IgD-negative memory B cell (primary cell): ENCODE measurements around the gene OTOGL. TPM values are rescaled to one million over a fixed set of nuclear protein-coding genes. Genes with fewer than 3 reads are reported as not detected.

Experiments used
- H3K27ac Mint-ChIP-seq, 3 donors: one replicate each; pipeline ENCODE4 v1.8.0; 2020 to 2022; ENCODE audit warnings: mild to moderate bottlenecking in 3 of 3, mixed read lengths in 3 of 3, moderate library complexity in 1 of 3
- H3K27me3 Mint-ChIP-seq: one replicate; pipeline ENCODE4 v1.8.0; 2021; ENCODE audit warnings: mixed read lengths
- H3K36me3 Mint-ChIP-seq: one replicate; pipeline ENCODE4 v1.8.0; 2020; ENCODE audit warnings: mild to moderate bottlenecking, mixed read lengths
- H3K4me1 Mint-ChIP-seq, 3 donors: one replicate each; pipeline ENCODE4 v1.8.0; 2020 to 2022; ENCODE audit warnings: mixed read lengths in 3 of 3, mild to moderate bottlenecking in 1 of 3
- H3K4me3 Mint-ChIP-seq, 4 donors: one replicate each; pipeline ENCODE4 v1.8.0; 2020 to 2022; ENCODE audit warnings: mild to moderate bottlenecking in 4 of 4, mixed read lengths in 4 of 4, moderate library complexity in 3 of 4
- H3K9me3 Mint-ChIP-seq, 3 donors: one replicate each; pipeline ENCODE4 v1.8.0; 2020 to 2021; ENCODE audit warnings: mixed read lengths in 3 of 3, mild to moderate bottlenecking in 1 of 3
- polyA plus RNA-seq: library from polyadenylated mRNA; unstranded; fragments of 300-500 nt; fragmentation: Illumina TruSeq; gene quantifications from one replicate; pipeline ENCODE4 v1.2.3, GENCODE V29; 2021

The OTOGL gene
- polyA plus RNA-seq, 1 donor from 2014 or later: not detected

- no peak overlapping the region for H3K27ac Mint-ChIP-seq
- no peaks in the 10 kb centered on the region for H3K36me3 Mint-ChIP-seq
- H3K4me1 Mint-ChIP-seq: peaks cover 0 to 8% (median 2%) of the 10 kb centered on the region in 3 donors
- no peak overlapping the region for H3K4me3 Mint-ChIP-seq
- peaks cover 0 to 10% (median 6%) of the 10 kb centered on the region in 3 donors for H3K9me3 Mint-ChIP-seq
- peaks cover 6% of the 10 kb centered on the region for H3K27me3 Mint-ChIP-seq
These were observed 58.3 kb downstream of the OTOGL start for GRCh38 chr12:80157645-80158044.

DNA sequence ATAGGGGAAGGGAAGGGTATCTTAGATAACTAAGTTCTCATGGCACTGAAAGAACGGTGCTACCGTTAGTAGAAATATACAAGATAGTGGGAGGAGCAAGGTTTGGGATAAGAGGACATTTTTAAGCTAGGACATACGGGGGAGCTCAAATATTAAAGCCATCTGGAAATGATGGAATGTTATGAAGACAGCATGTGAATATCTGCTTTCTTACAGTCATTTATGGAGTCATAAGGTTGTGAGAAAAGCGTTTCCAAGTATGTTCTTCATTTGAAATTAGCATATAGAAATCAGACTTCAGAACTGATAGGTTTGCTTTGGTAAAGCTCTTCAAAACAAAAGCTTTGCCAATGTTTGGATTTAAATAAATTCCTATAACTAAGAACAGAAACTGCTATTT, 62.3 kb downstream of the OTOGL start:
- H3K4me3 Mint-ChIP-seq: no peak overlapping the region
- H3K4me1 Mint-ChIP-seq: peaks cover 0 to 6% (median 2%) of the 10 kb centered on the region in 3 donors
- peaks cover 3% of the 10 kb centered on the region for H3K27me3 Mint-ChIP-seq
- H3K36me3 Mint-ChIP-seq: no peaks in the 10 kb centered on the region
- peaks cover 0 to 14% (median 6%) of the 10 kb centered on the region in 3 donors for H3K9me3 Mint-ChIP-seq
- H3K27ac Mint-ChIP-seq: no peak overlapping the region

DNA sequence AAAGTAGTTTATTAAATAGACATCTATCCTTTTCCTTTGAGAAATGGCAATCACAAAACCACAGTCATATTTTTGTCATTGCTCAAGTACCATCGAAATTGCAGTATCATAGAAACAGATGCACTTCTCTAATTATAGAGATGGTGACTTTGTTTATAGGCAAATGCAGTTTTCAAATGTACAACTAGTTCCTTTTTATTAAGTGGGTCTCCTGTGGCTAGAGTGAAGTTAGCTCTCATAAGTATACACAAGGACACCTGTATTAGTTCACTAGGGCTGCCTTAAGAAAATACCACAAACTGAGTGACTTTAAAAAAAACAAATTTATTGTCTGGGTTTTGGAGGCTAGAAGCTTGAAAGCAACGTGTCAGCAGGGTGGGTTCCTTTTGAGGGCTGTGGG, 62.8 kb downstream of the OTOGL start:
- H3K4me3 Mint-ChIP-seq: no peak overlapping the region
- peaks cover 0 to 14% (median 6%) of the 10 kb centered on the region in 3 donors for H3K9me3 Mint-ChIP-seq
- peaks cover 0 to 6% (median 2%) of the 10 kb centered on the region in 3 donors for H3K4me1 Mint-ChIP-seq
- no peak overlapping the region for H3K27ac Mint-ChIP-seq
- H3K36me3 Mint-ChIP-seq: no peaks in the 10 kb centered on the region
- peaks cover 1% of the 10 kb centered on the region for H3K27me3 Mint-ChIP-seq

DNA sequence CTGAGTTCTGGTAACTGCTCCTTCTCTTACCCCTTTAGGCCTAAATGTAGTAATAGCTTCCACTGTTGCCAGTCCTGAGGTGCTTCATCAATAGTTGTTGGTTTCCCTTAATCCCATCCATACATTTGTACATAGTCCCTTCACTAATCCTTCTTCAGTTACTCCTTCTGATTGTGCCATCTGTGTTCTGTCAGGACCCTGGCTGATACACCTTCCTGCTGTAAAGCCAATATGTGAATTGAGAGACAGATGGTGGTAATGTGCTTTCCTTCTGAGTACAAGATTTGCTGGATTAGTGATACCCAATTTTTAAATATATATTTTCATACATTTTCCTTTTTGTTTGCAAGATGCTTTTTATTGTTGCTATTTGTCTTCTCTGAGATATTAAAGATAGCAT, 66.4 kb downstream of the OTOGL start:
- Mint-ChIP-seq H3K4me1 (peaks cover 0 to 5% (median 2%) of the 10 kb centered on the region in 3 donors), H3K36me3 (no peaks in the 10 kb centered on the region), H3K4me3 (no peak overlapping the region), H3K9me3 (peaks cover 1 to 6% (median 3%) of the 10 kb centered on the region in 3 donors), H3K27ac (no peak overlapping the region), H3K27me3 (no peaks in the 10 kb centered on the region)

DNA sequence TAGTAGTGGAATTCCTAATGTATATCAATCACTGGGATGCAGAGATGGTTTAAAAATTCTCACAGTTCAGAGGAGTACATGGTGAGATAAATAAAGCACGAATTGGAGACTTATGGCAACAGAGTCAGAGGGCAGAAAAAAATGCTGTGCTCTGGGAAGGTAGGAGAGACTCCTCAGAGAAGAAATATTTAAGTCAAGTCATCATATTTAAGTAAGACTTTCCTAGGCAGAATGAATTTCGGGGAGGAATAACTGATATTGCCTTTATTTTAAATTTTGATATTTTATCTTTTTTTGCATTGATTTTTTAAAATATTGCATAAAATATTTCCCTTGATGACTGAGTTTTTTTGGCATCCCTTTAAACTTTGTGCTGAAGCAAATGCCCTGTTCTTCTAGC, 67.4 kb downstream of the OTOGL start:
- Mint-ChIP-seq H3K4me1 (peaks cover 0 to 2% (median 0%) of the 10 kb centered on the region in 3 donors), H3K27me3 (peaks cover 2% of the 10 kb centered on the region), H3K4me3 (no peak overlapping the region), H3K9me3 (peaks cover 1 to 4% (median 3%) of the 10 kb centered on the region in 3 donors), H3K27ac (no peak overlapping the region), H3K36me3 (no peaks in the 10 kb centered on the region)

DNA sequence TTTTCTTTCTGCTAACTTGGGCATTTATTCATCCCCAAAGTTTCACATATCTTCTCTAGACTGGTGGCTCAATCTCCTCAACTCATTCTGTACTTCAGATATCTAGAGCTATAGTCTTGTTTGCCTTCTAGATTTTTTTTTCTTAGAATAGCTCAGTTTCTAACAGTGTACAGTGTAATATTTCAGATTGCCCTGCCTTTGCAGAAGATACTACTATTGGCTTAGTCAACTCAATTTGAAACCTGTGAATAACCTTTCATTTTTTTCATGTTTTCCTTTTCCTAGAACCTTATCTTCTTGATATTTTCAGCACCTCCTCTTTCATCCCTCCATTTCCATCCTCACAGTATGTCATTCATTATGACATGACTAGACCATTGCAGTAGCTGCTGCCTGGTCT, 69.6 kb downstream of the OTOGL start:
- Mint-ChIP-seq H3K27ac (no peak overlapping the region), H3K36me3 (no peaks in the 10 kb centered on the region), H3K4me1 (no peaks in the 10 kb centered on the region), H3K4me3 (no peak overlapping the region), H3K27me3 (peaks cover 4% of the 10 kb centered on the region), H3K9me3 (peaks cover 0 to 1% (median 0%) of the 10 kb centered on the region in 3 donors)

- Mint-ChIP-seq H3K4me3 (no peak overlapping the region), H3K27me3 (peaks cover 4% of the 10 kb centered on the region), H3K9me3 (peaks cover 0 to 1% (median 0%) of the 10 kb centered on the region in 3 donors), H3K36me3 (no peaks in the 10 kb centered on the region), H3K4me1 (no peaks in the 10 kb centered on the region), H3K27ac (peak overlapping the region in 1 of 3 donors; percentile 20)
These were observed 71.6 kb downstream of the OTOGL start for GRCh38 chr12:80170915-80171314.

- Mint-ChIP-seq H3K27me3 (peaks cover 4% of the 10 kb centered on the region), H3K36me3 (no peaks in the 10 kb centered on the region), H3K9me3 (peaks cover 0 to 1% (median 0%) of the 10 kb centered on the region in 3 donors), H3K4me3 (no peak overlapping the region), H3K27ac (no peak overlapping the region), H3K4me1 (no peaks in the 10 kb centered on the region)
These were observed 73.9 kb downstream of the OTOGL start for GRCh38 chr12:80173083-80173864.

- no peaks in the 10 kb centered on the region for H3K4me1 Mint-ChIP-seq
- no peaks in the 10 kb centered on the region for H3K36me3 Mint-ChIP-seq
- no peaks in the 10 kb centered on the region for H3K9me3 Mint-ChIP-seq
- no peak overlapping the region for H3K4me3 Mint-ChIP-seq
- H3K27me3 Mint-ChIP-seq: peaks cover 6% of the 10 kb centered on the region
- no peak overlapping the region for H3K27ac Mint-ChIP-seq
These were observed 76.1 kb downstream of the OTOGL start for GRCh38 chr12:80175307-80175930.

DNA sequence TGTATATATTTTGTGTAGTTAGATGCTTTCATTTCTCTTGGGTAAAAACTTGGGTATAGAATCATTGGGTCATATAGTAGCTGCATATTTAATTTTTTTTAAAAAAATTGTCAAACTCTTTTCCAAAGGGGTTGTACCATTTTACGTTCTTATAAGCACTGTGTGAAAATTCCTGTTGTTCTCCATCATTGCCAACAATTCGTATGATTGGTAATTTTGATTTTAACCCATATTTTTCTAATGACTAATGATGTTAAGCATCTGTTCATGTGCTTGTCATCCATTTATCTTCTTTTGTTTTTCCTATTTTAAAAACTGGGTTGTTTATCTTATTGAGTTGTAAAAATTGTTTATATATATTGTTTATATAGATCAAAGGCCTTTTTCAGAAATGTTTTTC, 77.4 kb downstream of the OTOGL start:
- Mint-ChIP-seq H3K36me3 (no peaks in the 10 kb centered on the region), H3K27me3 (peaks cover 5% of the 10 kb centered on the region)

GRCh38 chr12:80178846-80179245, 79.5 kb downstream of the OTOGL start:
- H3K27me3 Mint-ChIP-seq: peaks cover 2% of the 10 kb centered on the region
- H3K36me3 Mint-ChIP-seq: peaks cover 2% of the 10 kb centered on the region
- H3K4me3 Mint-ChIP-seq: no peak overlapping the region
- no peak overlapping the region for H3K27ac Mint-ChIP-seq
- H3K9me3 Mint-ChIP-seq: no peaks in the 10 kb centered on the region
- H3K4me1 Mint-ChIP-seq: no peaks in the 10 kb centered on the region

More for the DNA sequence above, 77.4 kb downstream of the OTOGL start:
- Mint-ChIP-seq H3K4me1 (no peaks in the 10 kb centered on the region), H3K4me3 (no peak overlapping the region), H3K9me3 (no peaks in the 10 kb centered on the region), H3K27ac (no peak overlapping the region)

- Mint-ChIP-seq H3K27me3 (no peaks in the 10 kb centered on the region), H3K36me3 (peaks cover 2% of the 10 kb centered on the region), H3K27ac (no peak overlapping the region), H3K4me3 (no peak overlapping the region), H3K4me1 (no peaks in the 10 kb centered on the region), H3K9me3 (no peaks in the 10 kb centered on the region)
These were observed 84.6 kb downstream of the OTOGL start for GRCh38 chr12:80183939-80184338.

DNA sequence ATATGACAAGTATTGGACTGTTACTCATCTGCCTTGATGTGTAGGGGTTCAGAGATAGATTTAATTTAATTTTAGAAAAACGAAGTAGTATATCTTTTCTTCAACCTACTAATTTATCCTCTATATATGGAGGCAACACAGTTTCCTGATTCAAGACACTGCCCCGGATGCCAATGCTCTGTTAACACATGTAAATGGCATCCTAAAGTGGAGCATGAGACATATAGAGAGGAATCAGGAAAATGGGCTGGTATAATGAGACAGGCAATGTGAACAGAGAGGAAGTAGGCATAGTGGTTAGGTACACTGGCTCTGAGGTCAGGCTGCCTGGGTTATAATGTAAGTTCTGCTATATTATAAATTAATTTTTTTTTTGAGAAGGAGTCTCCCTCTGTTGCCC, 85.6 kb downstream of the OTOGL start:
- no peaks in the 10 kb centered on the region for H3K4me1 Mint-ChIP-seq
- no peak overlapping the region for H3K4me3 Mint-ChIP-seq
- H3K27ac Mint-ChIP-seq: no peak overlapping the region
- no peaks in the 10 kb centered on the region for H3K27me3 Mint-ChIP-seq
- H3K36me3 Mint-ChIP-seq: peaks cover 2% of the 10 kb centered on the region
- H3K9me3 Mint-ChIP-seq: no peaks in the 10 kb centered on the region

DNA sequence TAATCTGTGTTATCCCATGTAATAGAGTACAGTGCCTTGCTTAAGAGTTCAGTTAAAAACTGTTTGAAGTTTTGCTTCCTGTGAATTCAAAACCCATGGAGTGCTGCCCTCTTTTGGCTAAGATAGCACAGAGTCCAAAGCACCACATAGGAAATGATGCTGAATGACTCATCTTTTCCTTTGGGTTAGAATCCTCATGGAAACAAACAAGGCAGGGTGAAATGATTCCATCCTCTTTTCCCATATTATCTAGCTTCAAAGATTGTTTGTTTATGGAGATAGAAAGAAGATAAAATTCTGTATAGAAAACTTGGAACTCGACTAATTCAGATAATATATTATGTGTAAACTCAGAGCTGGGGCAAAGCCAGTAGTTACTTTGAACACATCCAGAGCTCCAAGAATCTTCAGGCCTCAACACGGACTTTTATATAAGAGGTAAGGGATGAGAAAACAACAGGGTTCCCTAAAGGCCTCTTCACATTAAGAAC, 87.4 kb downstream of the OTOGL start:
- H3K4me3 Mint-ChIP-seq: no peak overlapping the region

DNA sequence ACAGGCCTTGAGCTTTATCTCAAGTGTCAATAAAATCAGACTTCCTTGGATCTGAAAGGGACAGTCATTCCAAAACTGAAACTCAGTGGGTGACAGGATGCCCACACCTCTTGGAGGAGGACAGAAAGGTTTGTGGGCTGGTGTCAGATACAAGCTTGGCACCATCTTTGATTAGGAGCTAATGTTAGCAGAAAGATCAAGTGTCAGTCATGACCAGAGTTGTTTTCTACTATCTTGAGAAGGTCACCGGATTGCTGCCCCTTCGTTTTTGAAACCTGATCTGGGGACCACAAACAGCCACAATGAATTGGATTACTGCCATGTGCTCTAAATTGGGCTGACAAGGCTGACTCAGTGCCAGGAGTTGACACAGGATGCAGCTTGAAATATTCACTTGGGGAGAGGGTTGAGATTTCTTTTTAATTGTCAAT, 88.3 kb downstream of the OTOGL start:
- Mint-ChIP-seq H3K9me3 (no peaks in the 10 kb centered on the region), H3K27me3 (peaks cover 6% of the 10 kb centered on the region), H3K4me3 (no peak overlapping the region), H3K4me1 (peaks cover 0 to 2% (median 0%) of the 10 kb centered on the region in 3 donors), H3K27ac (no peak overlapping the region), H3K36me3 (no peaks in the 10 kb centered on the region)

More for the DNA sequence above, 87.4 kb downstream of the OTOGL start:
- Mint-ChIP-seq H3K36me3 (peaks cover 2% of the 10 kb centered on the region), H3K27me3 (peaks cover 1% of the 10 kb centered on the region), H3K9me3 (no peaks in the 10 kb centered on the region), H3K27ac (no peak overlapping the region), H3K4me1 (no peaks in the 10 kb centered on the region)
